Naive thymus-derived CD8-positive, alpha-beta T cell (primary cell): ENCODE measurements around the gene TREM2. TPM values are rescaled to one million over a fixed set of nuclear protein-coding genes. Genes with fewer than 3 reads are reported as not detected.

Experiments used
- ATAC-seq, 2 donors: fragments of 150-1000 bp; cut with Tn5 transposase in 1 of 2; sonication (Bioruptor Pico), chemical (Tn5 transposase) in 1 of 2; 1 replicate in 1 of 2; 2 replicates in 1 of 2; pipeline ENCODE4 v1.10.0; 2021; ENCODE audit warnings: mild to moderate bottlenecking in 2 of 2, moderate library complexity in 2 of 2
- POLR2A ChIA-PET: fragments of 350-600 bp; sonication (Branson Sonifier 250); formaldehyde crosslinking; loops from one replicate; lab custom pipeline; 2021; ENCODE audit warnings: antibody characterized with exemption; lab: Charles Lee
- DNase-seq, 10 donors: peaks; one replicate each; pipeline versions ENCODE4 v3.0.0 to v3.0.0-alpha.2; 2020 to 2022
- H3K27ac Mint-ChIP-seq, 10 donors: one replicate each; pipeline ENCODE4 v1.8.0; 2020 to 2022; ENCODE audit warnings: mild to moderate bottlenecking in 10 of 10, mixed read lengths in 10 of 10, moderate library complexity in 4 of 10, inconsistent platforms in 1 of 10
- H3K27me3 Mint-ChIP-seq, 5 donors: one replicate each; pipeline ENCODE4 v1.8.0; 2021 to 2022; ENCODE audit warnings: mixed read lengths in 5 of 5
- H3K36me3 Mint-ChIP-seq, 3 donors: one replicate each; pipeline ENCODE4 v1.8.0; 2020 to 2022; ENCODE audit warnings: mixed read lengths in 3 of 3, mild to moderate bottlenecking in 2 of 3, inconsistent platforms in 1 of 3
- H3K4me1 Mint-ChIP-seq, 4 donors: one replicate each; pipeline ENCODE4 v1.8.0; 2021 to 2022; ENCODE audit warnings: mixed read lengths in 4 of 4
- H3K4me3 Mint-ChIP-seq, 10 donors: one replicate each; pipeline ENCODE4 v1.8.0; 2020 to 2022; ENCODE audit warnings: mild to moderate bottlenecking in 10 of 10, mixed read lengths in 10 of 10, moderate library complexity in 6 of 10, inconsistent platforms in 1 of 10
- H3K9me3 Mint-ChIP-seq, 9 donors: one replicate each; pipeline ENCODE4 v1.8.0; 2020 to 2022; ENCODE audit warnings: mixed read lengths in 9 of 9, mild to moderate bottlenecking in 3 of 9, inconsistent platforms in 1 of 9, moderate library complexity in 1 of 9
- polyA plus RNA-seq, 3 donors: library from polyadenylated mRNA; unstranded; fragments of 300-500 nt; fragmentation: Illumina TruSeq; gene quantifications; one replicate each; pipeline ENCODE4 v1.2.3, GENCODE V29; 2021
- total RNA-seq, 8 experiments: library from RNA in 2 of 8; stranded (reverse) in 2 of 8; gene quantifications; one replicate each; pipeline ENCODE4 v1.2.3 and lab custom pipeline; 2021 to 2026

Gene TREM2
- total and polyA plus RNA-seq, 5 experiments from 2014 or later, result 0.49 TPM; not detected in 4

GRCh38 chr6:41179163-41179562, 16.2 kb upstream of the TREM2 start:
- H3K27ac Mint-ChIP-seq, result no peak overlapping the region
- H3K9me3 Mint-ChIP-seq, result no peaks in the 10 kb centered on the region
- no peak overlapping the region for H3K4me3 Mint-ChIP-seq
- H3K4me1 Mint-ChIP-seq, result peaks cover 1 to 26% (median 14%) of the 10 kb centered on the region in 4 donors
- no peak for DNase-seq
- no peak for ATAC-seq
- POLR2A ChIA-PET, result interaction anchor here (0.7 kb wide), 1 partner anchor 103 kb away, joined by 3 read pairs; no protein-coding TSS in a partner anchor
- no peaks in the 10 kb centered on the region for H3K36me3 Mint-ChIP-seq
- peaks cover 0 to 4% (median 0%) of the 10 kb centered on the region in 5 donors for H3K27me3 Mint-ChIP-seq

GRCh38 chr6:41177695-41178094, 14.8 kb upstream of the TREM2 start:
- no peak overlapping the region for H3K4me3 Mint-ChIP-seq
- H3K9me3 Mint-ChIP-seq, result no peaks in the 10 kb centered on the region
- DNase-seq, result no peak
- peak overlapping the region in 1 of 10 donors; percentile 27 for H3K27ac Mint-ChIP-seq
- POLR2A ChIA-PET, result no interaction called here
- no peak for ATAC-seq
- peaks cover 1 to 15% (median 13%) of the 10 kb centered on the region in 4 donors for H3K4me1 Mint-ChIP-seq
- peaks cover 0 to 4% (median 0%) of the 10 kb centered on the region in 5 donors for H3K27me3 Mint-ChIP-seq
- no peaks in the 10 kb centered on the region for H3K36me3 Mint-ChIP-seq

GRCh38 chr6:41177287-41177686, 14.4 kb upstream of the TREM2 start:
- Mint-ChIP-seq H3K27ac (peak overlapping the region in 1 of 10 donors; percentile 27), H3K4me1 (peaks cover 1 to 11% (median 9%) of the 10 kb centered on the region in 4 donors), H3K9me3 (no peaks in the 10 kb centered on the region), H3K27me3 (peaks cover 0 to 4% (median 0%) of the 10 kb centered on the region in 5 donors), H3K4me3 (no peak overlapping the region), H3K36me3 (no peaks in the 10 kb centered on the region)
- no peak for ATAC-seq
- DNase-seq, result no peak
- POLR2A ChIA-PET, result no interaction called here

GRCh38 chr6:41176189-41176588, 13.3 kb upstream of the TREM2 start:
- POLR2A ChIA-PET, result interaction anchor here (1.1 kb wide), 1 partner anchor 22 kb away, joined by 3 read pairs; no protein-coding TSS in a partner anchor
- Mint-ChIP-seq H3K9me3 (no peaks in the 10 kb centered on the region), H3K36me3 (no peaks in the 10 kb centered on the region), H3K4me1 (peaks cover 0 to 5% (median 3%) of the 10 kb centered on the region in 4 donors), H3K4me3 (no peak overlapping the region), H3K27ac (peak overlapping the region in 1 of 10 donors; percentile 36), H3K27me3 (peaks cover 0 to 4% (median 0%) of the 10 kb centered on the region in 5 donors)
- DNase-seq (no peak), ATAC-seq (no peak)

GRCh38 chr6:41175084-41175483, 12.2 kb upstream of the TREM2 start:
- H3K27me3 Mint-ChIP-seq, result peaks cover 0 to 4% (median 0%) of the 10 kb centered on the region in 5 donors
- H3K27ac Mint-ChIP-seq, result no peak overlapping the region
- H3K4me1 Mint-ChIP-seq, result peaks cover 0 to 10% (median 6%) of the 10 kb centered on the region in 4 donors
- no peaks in the 10 kb centered on the region for H3K9me3 Mint-ChIP-seq
- ATAC-seq (no peak), DNase-seq (no peak)
- POLR2A ChIA-PET, result interaction anchor here (1.1 kb wide), 1 partner anchor 23 kb away, joined by 3 read pairs; no protein-coding TSS in a partner anchor
- peaks cover 0 to 1% (median 0%) of the 10 kb centered on the region in 3 donors for H3K36me3 Mint-ChIP-seq
- H3K4me3 Mint-ChIP-seq, result no peak overlapping the region

- no peak for ATAC-seq
- DNase-seq, result no peak
- Mint-ChIP-seq H3K27me3 (peaks cover 0 to 4% (median 0%) of the 10 kb centered on the region in 5 donors), H3K36me3 (peaks cover 0 to 1% (median 0%) of the 10 kb centered on the region in 3 donors), H3K9me3 (no peaks in the 10 kb centered on the region), H3K4me1 (peaks cover 0 to 10% (median 6%) of the 10 kb centered on the region in 4 donors), H3K4me3 (no peak overlapping the region), H3K27ac (peak overlapping the region in 1 of 10 donors; percentile 22)
- POLR2A ChIA-PET, result no interaction called here
These were observed 11.7 kb upstream of the TREM2 start for GRCh38 chr6:41174610-41175009.

- Mint-ChIP-seq H3K4me3 (no peak overlapping the region), H3K4me1 (peaks cover 0 to 12% (median 8%) of the 10 kb centered on the region in 4 donors)
These were observed 9.0 kb upstream of the TREM2 start for GRCh38 chr6:41171908-41172307.

GRCh38 chr6:41170547-41171160, 7.7 kb upstream of the TREM2 start:
- Mint-ChIP-seq H3K27me3 (peaks cover 0 to 6% (median 1%) of the 10 kb centered on the region in 5 donors), H3K9me3 (no peaks in the 10 kb centered on the region), H3K36me3 (peaks cover 0 to 1% (median 0%) of the 10 kb centered on the region in 3 donors), H3K4me3 (no peak overlapping the region), H3K27ac (no peak overlapping the region), H3K4me1 (peaks cover 0 to 12% (median 8%) of the 10 kb centered on the region in 4 donors)
- POLR2A ChIA-PET, result no interaction called here
- ATAC-seq (no peak), DNase-seq (no peak)

More at GRCh38 chr6:41171908-41172307, 9.0 kb upstream of the TREM2 start:
- no peak for ATAC-seq
- H3K27me3 Mint-ChIP-seq, result peaks cover 0 to 10% (median 1%) of the 10 kb centered on the region in 5 donors
- H3K27ac Mint-ChIP-seq, result no peak overlapping the region
- H3K9me3 Mint-ChIP-seq, result no peaks in the 10 kb centered on the region
- DNase-seq, result no peak
- POLR2A ChIA-PET, result no interaction called here
- H3K36me3 Mint-ChIP-seq, result peaks cover 0 to 1% (median 0%) of the 10 kb centered on the region in 3 donors

- DNase-seq (no peak), ATAC-seq (no peak)
- Mint-ChIP-seq H3K36me3 (peaks cover 0 to 1% (median 0%) of the 10 kb centered on the region in 3 donors), H3K27ac (no peak overlapping the region), H3K4me1 (peaks cover 0 to 12% (median 5%) of the 10 kb centered on the region in 4 donors), H3K4me3 (no peak overlapping the region), H3K27me3 (peaks cover 0 to 6% (median 2%) of the 10 kb centered on the region in 5 donors), H3K9me3 (no peaks in the 10 kb centered on the region)
- POLR2A ChIA-PET, result interaction anchor here (0.6 kb wide), 1 partner anchor 41 kb away, joined by 3 read pairs; no protein-coding TSS in a partner anchor
These were observed 4.5 kb upstream of the TREM2 start for GRCh38 chr6:41167173-41167963.

GRCh38 chr6:41164551-41165120, 1.7 kb upstream of the TREM2 start:
- POLR2A ChIA-PET, result no interaction called here
- no peak for ATAC-seq
- no peak overlapping the region for H3K4me3 Mint-ChIP-seq
- H3K36me3 Mint-ChIP-seq, result no peaks in the 10 kb centered on the region
- H3K27me3 Mint-ChIP-seq, result peaks cover 1 to 15% (median 5%) of the 10 kb centered on the region in 5 donors
- H3K9me3 Mint-ChIP-seq, result no peaks in the 10 kb centered on the region
- no peak overlapping the region for H3K27ac Mint-ChIP-seq
- DNase-seq, result no peak
- H3K4me1 Mint-ChIP-seq, result peaks cover 0 to 6% (median 0%) of the 10 kb centered on the region in 4 donors

- no peaks in the 10 kb centered on the region for H3K36me3 Mint-ChIP-seq
- no peak overlapping the region for H3K27ac Mint-ChIP-seq
- H3K27me3 Mint-ChIP-seq, result peaks cover 1 to 15% (median 6%) of the 10 kb centered on the region in 5 donors
- H3K4me1 Mint-ChIP-seq, result peaks cover 0 to 3% (median 0%) of the 10 kb centered on the region in 4 donors
- ATAC-seq (no peak), DNase-seq (no peak)
- H3K4me3 Mint-ChIP-seq, result no peak overlapping the region
- no peaks in the 10 kb centered on the region for H3K9me3 Mint-ChIP-seq
- POLR2A ChIA-PET, result no interaction called here
These were observed 452 bp upstream of the TREM2 start for GRCh38 chr6:41163419-41163717.

- Mint-ChIP-seq H3K36me3 (no peaks in the 10 kb centered on the region), H3K4me1 (peaks cover 0 to 4% (median 0%) of the 10 kb centered on the region in 4 donors), H3K27me3 (peaks cover 0 to 15% (median 9%) of the 10 kb centered on the region in 5 donors), H3K27ac (peak overlapping the region in 1 of 10 donors; percentile 18), H3K9me3 (no peaks in the 10 kb centered on the region), H3K4me3 (no peak overlapping the region)
- ATAC-seq, result no peak
- no peak for DNase-seq
- POLR2A ChIA-PET, result no interaction called here
These were observed 914 bp downstream of the TREM2 start for GRCh38 chr6:41161851-41162552.
